ENCODE data around the gene ITGBL1.
A peak's percentile ranks its signal among the peaks of the same experiment; 100 is the strongest.
"Not testable (repeated sequence)": the region's sequence is repeated elsewhere in the genome, so short reads cannot be mapped to it uniquely, and the experiment has no call there.

ITGBL1 gene

DNA sequence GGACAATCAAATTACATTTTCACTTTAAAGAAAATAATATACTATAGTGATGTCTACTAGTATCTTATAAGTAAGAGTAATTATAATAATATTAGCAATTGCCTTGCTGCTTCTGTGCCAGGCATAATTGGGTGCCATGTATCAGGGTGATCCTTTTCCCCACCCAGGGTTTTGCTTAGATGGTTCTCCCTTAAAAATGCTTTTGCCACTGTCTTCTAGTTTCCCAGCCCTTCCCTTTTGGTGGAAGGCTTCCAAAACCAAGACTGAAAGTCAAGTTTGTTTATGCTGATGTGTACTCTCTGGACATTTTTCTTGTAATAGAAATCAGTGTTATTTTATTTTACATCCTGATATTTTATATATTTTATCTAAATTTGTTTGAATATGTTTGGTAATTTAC is 77.8 kb downstream of the ITGBL1 start:
- no peak overlapping the region for H2AFZ ChIP-seq (ENCODE audit: low read depth, low read length)
- no peak overlapping the region for H3K23ac ChIP-seq (ENCODE audit: low read length in 2 of 2)
- no peak overlapping the region for H2BK12ac ChIP-seq (ENCODE audit: low read length in 2 of 2)
- no peak overlapping the region for H3K18ac ChIP-seq (ENCODE audit: low read depth in 1 of 2, low read length in 2 of 2)
- no peak overlapping the region for H2BK120ac ChIP-seq (ENCODE audit: low read depth, low read length)
- no peak overlapping the region for H2AK5ac ChIP-seq (ENCODE audit: low read length, severe bottlenecking)
- no peak for DNase-seq
- H3K14ac ChIP-seq (ENCODE audit: low read length in 2 of 2): no peak overlapping the region
- no peaks in the 10 kb centered on the region for H3K79me1 ChIP-seq (replicated peaks; ENCODE audit: low read length, poor library complexity, severe bottlenecking)
- H3K36me3 ChIP-seq (ENCODE audit: control insufficient read depth in 1 of 2, insufficient read depth in 2 of 2, low read depth in 1 of 2, low read length in 2 of 2): no peaks in the 10 kb centered on the region
- no peaks in the 10 kb centered on the region for H3K4me1 ChIP-seq (ENCODE audit: control insufficient read depth, insufficient read depth, low read depth, low read length)
- H3K9ac ChIP-seq (ENCODE audit: low read length): peak overlapping the region; percentile 86
- no peak overlapping the region for H3K4me2 ChIP-seq (ENCODE audit: low read length, poor library complexity, severe bottlenecking)
- H2BK5ac ChIP-seq (ENCODE audit: low read depth, low read length, poor library complexity, severe bottlenecking): no peak overlapping the region
- no peak overlapping the region for H4K8ac ChIP-seq (ENCODE audit: low read length)
- H3K27ac ChIP-seq (ENCODE audit: low read length, poor library complexity, severe bottlenecking): no peak overlapping the region
- no peak overlapping the region for H4K91ac ChIP-seq (ENCODE audit: low read length)
- H3K4me3 ChIP-seq (ENCODE audit: insufficient read depth in 1 of 2, low read depth in 1 of 2, low read length in 2 of 2): peak overlapping the region in 1 of 2 experiments; percentile 64
- no peak overlapping the region for H3K4ac ChIP-seq (ENCODE audit: low read depth in 1 of 2, low read length in 2 of 2)
- H3K9me3 ChIP-seq (ENCODE audit: control insufficient read depth, low read length): no peaks in the 10 kb centered on the region
- H3K27me3 ChIP-seq (ENCODE audit: control insufficient read depth in 1 of 2, insufficient read depth in 1 of 2, low read length in 2 of 2): no peaks in the 10 kb centered on the region
- no peak overlapping the region for H2BK15ac ChIP-seq (ENCODE audit: low read depth, poor library complexity, severe bottlenecking)

DNA sequence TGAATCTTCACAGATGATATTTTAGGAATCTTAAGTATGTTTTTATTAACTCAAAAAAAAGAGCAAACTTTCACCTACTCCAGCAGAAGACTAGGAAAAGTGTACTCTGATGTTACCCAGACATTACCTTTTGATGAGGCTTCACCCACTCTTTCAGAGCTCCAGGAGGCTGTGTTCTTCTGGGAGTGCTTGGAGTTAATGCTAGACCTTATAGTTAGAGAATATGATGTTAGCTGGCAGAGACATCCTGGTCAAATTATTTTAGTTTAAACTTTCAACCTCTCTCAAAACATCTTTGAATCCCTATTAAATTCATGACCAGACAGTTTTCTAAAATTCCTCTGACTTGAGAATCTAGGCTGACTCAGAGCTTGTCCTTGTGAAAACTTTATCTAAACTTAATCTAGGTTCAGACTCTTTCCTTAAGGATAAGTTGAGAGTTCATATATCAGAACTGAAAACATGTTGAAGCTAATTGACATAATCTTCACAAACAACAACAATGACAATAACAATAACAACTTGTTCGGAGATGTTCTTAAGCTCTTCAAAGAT is 82.8 kb downstream of the ITGBL1 start:
- Histone ChIP-seq H2BK120ac (ENCODE audit: low read depth, low read length) (no peak overlapping the region), H3K9ac (ENCODE audit: low read length) (no peak overlapping the region), H3K9me3 (ENCODE audit: control insufficient read depth, low read length) (no peaks in the 10 kb centered on the region), H3K27ac (ENCODE audit: low read length, poor library complexity, severe bottlenecking) (no peak overlapping the region), H3K23ac (ENCODE audit: low read length in 2 of 2) (no peak overlapping the region), H3K36me3 (ENCODE audit: control insufficient read depth in 1 of 2, insufficient read depth in 2 of 2, low read depth in 1 of 2, low read length in 2 of 2) (no peaks in the 10 kb centered on the region), H3K79me1 (replicated peaks; ENCODE audit: low read length, poor library complexity, severe bottlenecking) (no peaks in the 10 kb centered on the region), H4K8ac (ENCODE audit: low read length) (no peak overlapping the region), H2BK12ac (ENCODE audit: low read length in 2 of 2) (no peak overlapping the region), H3K4me1 (ENCODE audit: control insufficient read depth, insufficient read depth, low read depth, low read length) (no peaks in the 10 kb centered on the region), H2AK5ac (ENCODE audit: low read length, severe bottlenecking) (no peak overlapping the region), H3K18ac (ENCODE audit: low read depth in 1 of 2, low read length in 2 of 2) (no peak overlapping the region), H4K91ac (ENCODE audit: low read length) (no peak overlapping the region), H3K4me2 (ENCODE audit: low read length, poor library complexity, severe bottlenecking) (no peak overlapping the region), H2AFZ (ENCODE audit: low read depth, low read length) (no peak overlapping the region), H2BK5ac (ENCODE audit: low read depth, low read length, poor library complexity, severe bottlenecking) (no peak overlapping the region), H3K27me3 (ENCODE audit: control insufficient read depth in 1 of 2, insufficient read depth in 1 of 2, low read length in 2 of 2) (no peaks in the 10 kb centered on the region), H3K14ac (ENCODE audit: low read length in 2 of 2) (no peak overlapping the region), H3K4ac (ENCODE audit: low read depth in 1 of 2, low read length in 2 of 2) (no peak overlapping the region), H2BK15ac (ENCODE audit: low read depth, poor library complexity, severe bottlenecking) (no peak overlapping the region), H3K4me3 (ENCODE audit: insufficient read depth in 1 of 2, low read depth in 1 of 2, low read length in 2 of 2) (no peak overlapping the region)
- 100% methylated on average over 1 of the region's 1 CpG for WGBS
- DNase-seq: no peak

- Histone ChIP-seq H4K8ac (ENCODE audit: low read length) (no peak overlapping the region), H3K4me2 (ENCODE audit: low read length, poor library complexity, severe bottlenecking) (no peak overlapping the region), H2AK5ac (ENCODE audit: low read length, severe bottlenecking) (no peak overlapping the region), H3K79me1 (replicated peaks; ENCODE audit: low read length, poor library complexity, severe bottlenecking) (no peaks in the 10 kb centered on the region), H3K27ac (ENCODE audit: low read length, poor library complexity, severe bottlenecking) (no peak overlapping the region), H3K4me3 (ENCODE audit: insufficient read depth in 1 of 2, low read depth in 1 of 2, low read length in 2 of 2) (no peak overlapping the region), H2AFZ (ENCODE audit: low read depth, low read length) (no peak overlapping the region), H3K9me3 (ENCODE audit: control insufficient read depth, low read length) (no peaks in the 10 kb centered on the region), H3K9ac (ENCODE audit: low read length) (no peak overlapping the region), H3K4me1 (ENCODE audit: control insufficient read depth, insufficient read depth, low read depth, low read length) (no peaks in the 10 kb centered on the region), H3K23ac (ENCODE audit: low read length in 2 of 2) (no peak overlapping the region), H3K36me3 (ENCODE audit: control insufficient read depth in 1 of 2, insufficient read depth in 2 of 2, low read depth in 1 of 2, low read length in 2 of 2) (no peaks in the 10 kb centered on the region), H3K27me3 (ENCODE audit: control insufficient read depth in 1 of 2, insufficient read depth in 1 of 2, low read length in 2 of 2) (no peaks in the 10 kb centered on the region), H3K18ac (ENCODE audit: low read depth in 1 of 2, low read length in 2 of 2) (no peak overlapping the region), H2BK12ac (ENCODE audit: low read length in 2 of 2) (no peak overlapping the region), H3K14ac (ENCODE audit: low read length in 2 of 2) (no peak overlapping the region), H2BK120ac (ENCODE audit: low read depth, low read length) (no peak overlapping the region), H3K4ac (ENCODE audit: low read depth in 1 of 2, low read length in 2 of 2) (no peak overlapping the region), H2BK5ac (ENCODE audit: low read depth, low read length, poor library complexity, severe bottlenecking) (no peak overlapping the region), H4K91ac (ENCODE audit: low read length) (no peak overlapping the region), H2BK15ac (ENCODE audit: low read depth, poor library complexity, severe bottlenecking) (no peak overlapping the region)
- WGBS: 95% methylated on average over 2 of the region's 3 CpGs
- DNase-seq: no peak
Measured at GRCh38 chr13:101536079-101536478, 83.6 kb downstream of the ITGBL1 start.

- not testable (repeated sequence) for H4K8ac ChIP-seq (ENCODE audit: low read length); H2BK5ac ChIP-seq (ENCODE audit: low read depth, low read length, poor library complexity, severe bottlenecking); H3K36me3 ChIP-seq (ENCODE audit: control insufficient read depth in 1 of 2, insufficient read depth in 2 of 2, low read depth in 1 of 2, low read length in 2 of 2); H3K9ac ChIP-seq (ENCODE audit: low read length); H2AFZ ChIP-seq (ENCODE audit: low read depth, low read length); H3K4me3 ChIP-seq (ENCODE audit: insufficient read depth in 1 of 2, low read depth in 1 of 2, low read length in 2 of 2); H3K14ac ChIP-seq (ENCODE audit: low read length in 2 of 2); H3K23ac ChIP-seq (ENCODE audit: low read length in 2 of 2); H3K4me1 ChIP-seq (ENCODE audit: control insufficient read depth, insufficient read depth, low read depth, low read length); H3K4me2 ChIP-seq (ENCODE audit: low read length, poor library complexity, severe bottlenecking); H2AK5ac ChIP-seq (ENCODE audit: low read length, severe bottlenecking); H2BK12ac ChIP-seq (ENCODE audit: low read length in 2 of 2); H3K27ac ChIP-seq (ENCODE audit: low read length, poor library complexity, severe bottlenecking); H3K18ac ChIP-seq (ENCODE audit: low read depth in 1 of 2, low read length in 2 of 2); DNase-seq; H3K9me3 ChIP-seq (ENCODE audit: control insufficient read depth, low read length); H2BK15ac ChIP-seq (ENCODE audit: low read depth, poor library complexity, severe bottlenecking); H3K27me3 ChIP-seq (ENCODE audit: control insufficient read depth in 1 of 2, insufficient read depth in 1 of 2, low read length in 2 of 2); H3K4ac ChIP-seq (ENCODE audit: low read depth in 1 of 2, low read length in 2 of 2); H2BK120ac ChIP-seq (ENCODE audit: low read depth, low read length); H3K79me1 ChIP-seq (replicated peaks; ENCODE audit: low read length, poor library complexity, severe bottlenecking); H4K91ac ChIP-seq (ENCODE audit: low read length)
- WGBS: 88% methylated on average over 11 of the region's 11 CpGs
Measured at GRCh38 chr13:101544544-101544943, 92.1 kb downstream of the ITGBL1 start.
